ENCODE results near the gene TNIK.
"Not testable (repeated sequence)": the region's sequence is repeated elsewhere in the genome, so short reads cannot be mapped to it uniquely, and the experiment has no call there.

The TNIK gene

GRCh38 chr3:171451915-171452314 is 8.3 kb downstream of the TNIK start:
- H4K91ac ChIP-seq (ENCODE audit: low read length), result no peak overlapping the region

GRCh38 chr3:171447579-171447891 is 12.7 kb downstream of the TNIK start:
- not testable (repeated sequence) for H2BK12ac ChIP-seq (ENCODE audit: low read length in 2 of 2); H2BK5ac ChIP-seq (ENCODE audit: low read depth, low read length, poor library complexity, severe bottlenecking); H2AK5ac ChIP-seq (ENCODE audit: low read length, severe bottlenecking); H3K4ac ChIP-seq (ENCODE audit: low read depth in 1 of 2, low read length in 2 of 2); DNase-seq; H3K14ac ChIP-seq (ENCODE audit: low read length in 2 of 2); H4K91ac ChIP-seq (ENCODE audit: low read length); H3K27ac ChIP-seq (ENCODE audit: low read length, poor library complexity, severe bottlenecking); H3K4me1 ChIP-seq (ENCODE audit: control insufficient read depth, insufficient read depth, low read depth, low read length); H3K18ac ChIP-seq (ENCODE audit: low read depth in 1 of 2, low read length in 2 of 2); H2BK15ac ChIP-seq (ENCODE audit: low read depth, poor library complexity, severe bottlenecking); H2AFZ ChIP-seq (ENCODE audit: low read depth, low read length); H4K8ac ChIP-seq (ENCODE audit: low read length); H3K27me3 ChIP-seq (ENCODE audit: control insufficient read depth in 1 of 2, insufficient read depth in 1 of 2, low read length in 2 of 2); H3K9me3 ChIP-seq (ENCODE audit: control insufficient read depth, low read length); H2BK120ac ChIP-seq (ENCODE audit: low read depth, low read length); H3K23ac ChIP-seq (ENCODE audit: low read length in 2 of 2); H3K36me3 ChIP-seq (ENCODE audit: control insufficient read depth in 1 of 2, insufficient read depth in 2 of 2, low read depth in 1 of 2, low read length in 2 of 2); H3K4me2 ChIP-seq (ENCODE audit: low read length, poor library complexity, severe bottlenecking); H3K4me3 ChIP-seq (ENCODE audit: insufficient read depth in 1 of 2, low read depth in 1 of 2, low read length in 2 of 2)
- no CpG with 5 or more reads among the region's 1 CpG for WGBS
- peak overlapping the region; percentile 57 for H3K9ac ChIP-seq (ENCODE audit: low read length)
- H3K79me1 ChIP-seq (replicated peaks; ENCODE audit: low read length, poor library complexity, severe bottlenecking), result peaks cover 27% of the 10 kb centered on the region

More at GRCh38 chr3:171451915-171452314, 8.3 kb downstream of the TNIK start:
- Histone ChIP-seq H3K4me3 (ENCODE audit: insufficient read depth in 1 of 2, low read depth in 1 of 2, low read length in 2 of 2) (no peak overlapping the region), H2BK5ac (ENCODE audit: low read depth, low read length, poor library complexity, severe bottlenecking) (no peak overlapping the region), H3K9ac (ENCODE audit: low read length) (no peak overlapping the region), H3K23ac (ENCODE audit: low read length in 2 of 2) (no peak overlapping the region), H4K8ac (ENCODE audit: low read length) (no peak overlapping the region), H3K14ac (ENCODE audit: low read length in 2 of 2) (no peak overlapping the region), H3K27ac (ENCODE audit: low read length, poor library complexity, severe bottlenecking) (no peak overlapping the region), H3K18ac (ENCODE audit: low read depth in 1 of 2, low read length in 2 of 2) (no peak overlapping the region), H3K36me3 (ENCODE audit: control insufficient read depth in 1 of 2, insufficient read depth in 2 of 2, low read depth in 1 of 2, low read length in 2 of 2) (no peaks in the 10 kb centered on the region), H2BK120ac (ENCODE audit: low read depth, low read length) (no peak overlapping the region), H2AK5ac (ENCODE audit: low read length, severe bottlenecking) (no peak overlapping the region), H3K4me2 (ENCODE audit: low read length, poor library complexity, severe bottlenecking) (no peak overlapping the region), H3K4ac (ENCODE audit: low read depth in 1 of 2, low read length in 2 of 2) (no peak overlapping the region), H2BK15ac (ENCODE audit: low read depth, poor library complexity, severe bottlenecking) (no peak overlapping the region), H3K27me3 (ENCODE audit: control insufficient read depth in 1 of 2, insufficient read depth in 1 of 2, low read length in 2 of 2) (no peaks in the 10 kb centered on the region), H3K4me1 (ENCODE audit: control insufficient read depth, insufficient read depth, low read depth, low read length) (peaks cover 1% of the 10 kb centered on the region), H2AFZ (ENCODE audit: low read depth, low read length) (no peak overlapping the region), H3K9me3 (ENCODE audit: control insufficient read depth, low read length) (no peaks in the 10 kb centered on the region), H2BK12ac (ENCODE audit: low read length in 2 of 2) (no peak overlapping the region), H3K79me1 (replicated peaks; ENCODE audit: low read length, poor library complexity, severe bottlenecking) (peaks cover 23% of the 10 kb centered on the region)
- 95% methylated on average over 3 of the region's 5 CpGs for WGBS
- no peak for DNase-seq

GRCh38 chr3:171446801-171447578 is 13.2 kb downstream of the TNIK start:
- WGBS, result 89% methylated on average over 11 of the region's 12 CpGs
- no peaks in the 10 kb centered on the region for H3K27me3 ChIP-seq (ENCODE audit: control insufficient read depth in 1 of 2, insufficient read depth in 1 of 2, low read length in 2 of 2)
- no peak overlapping the region for H3K27ac ChIP-seq (ENCODE audit: low read length, poor library complexity, severe bottlenecking)
- H3K14ac ChIP-seq (ENCODE audit: low read length in 2 of 2), result no peak overlapping the region
- H4K91ac ChIP-seq (ENCODE audit: low read length), result no peak overlapping the region
- H3K23ac ChIP-seq (ENCODE audit: low read length in 2 of 2), result no peak overlapping the region
- H3K4me3 ChIP-seq (ENCODE audit: insufficient read depth in 1 of 2, low read depth in 1 of 2, low read length in 2 of 2), result no peak overlapping the region
- no peak overlapping the region for H3K4me2 ChIP-seq (ENCODE audit: low read length, poor library complexity, severe bottlenecking)
- H2AFZ ChIP-seq (ENCODE audit: low read depth, low read length), result no peak overlapping the region
- H2BK120ac ChIP-seq (ENCODE audit: low read depth, low read length), result no peak overlapping the region
- no peak overlapping the region for H2BK15ac ChIP-seq (ENCODE audit: low read depth, poor library complexity, severe bottlenecking)
- H3K18ac ChIP-seq (ENCODE audit: low read depth in 1 of 2, low read length in 2 of 2), result no peak overlapping the region
- no peak overlapping the region for H3K4ac ChIP-seq (ENCODE audit: low read depth in 1 of 2, low read length in 2 of 2)
- peaks cover 29% of the 10 kb centered on the region for H3K79me1 ChIP-seq (replicated peaks; ENCODE audit: low read length, poor library complexity, severe bottlenecking)
- H3K4me1 ChIP-seq (ENCODE audit: control insufficient read depth, insufficient read depth, low read depth, low read length), result no peaks in the 10 kb centered on the region
- peak; percentile 88 for DNase-seq
- no peak overlapping the region for H2BK5ac ChIP-seq (ENCODE audit: low read depth, low read length, poor library complexity, severe bottlenecking)
- H3K9me3 ChIP-seq (ENCODE audit: control insufficient read depth, low read length), result no peaks in the 10 kb centered on the region
- peak overlapping the region; percentile 57 for H3K9ac ChIP-seq (ENCODE audit: low read length)
- H2BK12ac ChIP-seq (ENCODE audit: low read length in 2 of 2), result no peak overlapping the region
- no peaks in the 10 kb centered on the region for H3K36me3 ChIP-seq (ENCODE audit: control insufficient read depth in 1 of 2, insufficient read depth in 2 of 2, low read depth in 1 of 2, low read length in 2 of 2)
- H2AK5ac ChIP-seq (ENCODE audit: low read length, severe bottlenecking), result no peak overlapping the region
- no peak overlapping the region for H4K8ac ChIP-seq (ENCODE audit: low read length)

GRCh38 chr3:171446301-171446700 is 13.9 kb downstream of the TNIK start:
- WGBS, result no CpG with 5 or more reads among the region's 1 CpG
- Histone ChIP-seq H3K14ac (ENCODE audit: low read length in 2 of 2) (no peak overlapping the region), H3K9ac (ENCODE audit: low read length) (no peak overlapping the region), H2BK120ac (ENCODE audit: low read depth, low read length) (no peak overlapping the region), H3K27me3 (ENCODE audit: control insufficient read depth in 1 of 2, insufficient read depth in 1 of 2, low read length in 2 of 2) (no peaks in the 10 kb centered on the region), H3K4me3 (ENCODE audit: insufficient read depth in 1 of 2, low read depth in 1 of 2, low read length in 2 of 2) (no peak overlapping the region), H3K79me1 (replicated peaks; ENCODE audit: low read length, poor library complexity, severe bottlenecking) (peaks cover 32% of the 10 kb centered on the region), H2BK15ac (ENCODE audit: low read depth, poor library complexity, severe bottlenecking) (no peak overlapping the region), H3K27ac (ENCODE audit: low read length, poor library complexity, severe bottlenecking) (no peak overlapping the region), H3K36me3 (ENCODE audit: control insufficient read depth in 1 of 2, insufficient read depth in 2 of 2, low read depth in 1 of 2, low read length in 2 of 2) (no peaks in the 10 kb centered on the region), H3K4me1 (ENCODE audit: control insufficient read depth, insufficient read depth, low read depth, low read length) (no peaks in the 10 kb centered on the region), H2AFZ (ENCODE audit: low read depth, low read length) (no peak overlapping the region), H4K8ac (ENCODE audit: low read length) (no peak overlapping the region), H4K91ac (ENCODE audit: low read length) (no peak overlapping the region), H2AK5ac (ENCODE audit: low read length, severe bottlenecking) (no peak overlapping the region), H3K4ac (ENCODE audit: low read depth in 1 of 2, low read length in 2 of 2) (no peak overlapping the region), H2BK12ac (ENCODE audit: low read length in 2 of 2) (no peak overlapping the region), H2BK5ac (ENCODE audit: low read depth, low read length, poor library complexity, severe bottlenecking) (no peak overlapping the region), H3K23ac (ENCODE audit: low read length in 2 of 2) (no peak overlapping the region), H3K4me2 (ENCODE audit: low read length, poor library complexity, severe bottlenecking) (no peak overlapping the region), H3K18ac (ENCODE audit: low read depth in 1 of 2, low read length in 2 of 2) (no peak overlapping the region), H3K9me3 (ENCODE audit: control insufficient read depth, low read length) (no peaks in the 10 kb centered on the region)
- DNase-seq, result no peak
